ENCODE results near the gene EPHB2. TPM values are rescaled to one million over a fixed set of nuclear protein-coding genes. Genes with fewer than 3 reads are reported as not detected.

EPHB2 gene
- total and polyA plus RNA-seq, 3 donors from 2014 or later, result 7.7 to 9.4 (median 8.2) TPM

DNA sequence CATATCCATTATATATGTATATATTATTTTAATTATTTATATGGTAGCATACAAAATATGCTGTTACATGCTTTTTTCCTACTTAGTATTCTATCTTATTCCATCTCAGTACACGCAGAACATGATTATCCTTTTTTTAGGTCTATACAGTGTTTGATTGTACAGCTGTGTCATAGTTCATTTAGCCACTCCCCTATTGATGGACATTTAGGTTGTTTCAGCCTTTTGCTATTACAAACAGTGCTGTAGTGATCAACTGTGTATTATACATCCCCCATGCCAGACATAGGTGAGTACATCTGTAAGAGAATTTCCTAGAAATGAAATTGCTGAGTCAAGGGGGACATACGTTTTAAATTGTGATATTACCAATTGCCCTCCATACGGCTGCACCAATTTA is 246.4 kb downstream of the EPHB2 start:
- DNase-seq, result no peak
- Histone ChIP-seq H3K9me3 (no peaks in the 10 kb centered on the region), H3K27me3 (no peaks in the 10 kb centered on the region), H3K27ac (no peak overlapping the region), H3K4me1 (no peaks in the 10 kb centered on the region), H3K4me3 (no peak overlapping the region), H3K36me3 (ENCODE audit: low read depth, missing control alignments) (no peaks in the 10 kb centered on the region)
- intact Hi-C loops (cut with DNase I; ENCODE audit: low total_unique reads), result no loop called here
- TF ChIP-seq, protein P1, sequence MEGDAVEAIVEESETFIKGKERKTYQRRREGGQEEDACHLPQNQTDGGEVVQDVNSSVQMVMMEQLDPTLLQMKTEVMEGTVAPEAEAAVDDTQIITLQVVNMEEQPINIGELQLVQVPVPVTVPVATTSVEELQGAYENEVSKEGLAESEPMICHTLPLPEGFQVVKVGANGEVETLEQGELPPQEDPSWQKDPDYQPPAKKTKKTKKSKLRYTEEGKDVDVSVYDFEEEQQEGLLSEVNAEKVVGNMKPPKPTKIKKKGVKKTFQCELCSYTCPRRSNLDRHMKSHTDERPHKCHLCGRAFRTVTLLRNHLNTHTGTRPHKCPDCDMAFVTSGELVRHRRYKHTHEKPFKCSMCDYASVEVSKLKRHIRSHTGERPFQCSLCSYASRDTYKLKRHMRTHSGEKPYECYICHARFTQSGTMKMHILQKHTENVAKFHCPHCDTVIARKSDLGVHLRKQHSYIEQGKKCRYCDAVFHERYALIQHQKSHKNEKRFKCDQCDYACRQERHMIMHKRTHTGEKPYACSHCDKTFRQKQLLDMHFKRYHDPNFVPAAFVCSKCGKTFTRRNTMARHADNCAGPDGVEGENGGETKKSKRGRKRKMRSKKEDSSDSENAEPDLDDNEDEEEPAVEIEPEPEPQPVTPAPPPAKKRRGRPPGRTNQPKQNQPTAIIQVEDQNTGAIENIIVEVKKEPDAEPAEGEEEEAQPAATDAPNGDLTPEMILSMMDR (IDR thresholded peaks at IDR 0.05), result no peak
- TF ChIP-seq POLR2A (IDR thresholded peaks at IDR 0.05), result no peak
- WGBS, 2 donors, result 75 to 79% methylated on average over 3 of the region's 3 CpGs

DNA sequence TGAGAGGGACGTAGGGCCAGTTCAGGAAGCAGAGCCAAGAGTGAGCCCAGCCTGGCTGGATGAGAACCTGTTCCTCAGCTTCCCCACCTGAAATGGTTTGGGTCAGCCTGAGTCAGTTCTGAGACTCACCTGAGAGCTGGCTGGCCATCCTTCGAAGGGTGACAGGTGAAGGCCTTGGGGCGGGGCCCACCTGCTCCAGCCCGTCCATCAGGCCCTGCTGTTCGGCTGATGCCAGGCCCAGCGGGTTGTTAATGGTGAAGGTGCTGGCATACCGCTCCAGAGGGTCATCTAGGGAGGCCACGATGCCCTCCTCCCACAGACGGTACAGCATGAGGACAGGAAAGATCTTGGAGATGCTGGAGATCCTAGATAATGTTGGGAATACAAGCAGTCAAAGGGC is 247.9 kb downstream of the EPHB2 start:
- TF ChIP-seq, protein P1 (IDR thresholded peaks at IDR 0.05), result no peak
- no peak overlapping the region for H3K4me3 ChIP-seq
- H3K9me3 ChIP-seq, result no peaks in the 10 kb centered on the region
- 94 to 100% methylated on average over 1 to 9 of the region's 9 CpGs for WGBS, 2 donors
- DNase-seq, result no peak
- no peaks in the 10 kb centered on the region for H3K36me3 ChIP-seq (ENCODE audit: low read depth, missing control alignments)
- intact Hi-C loops (cut with DNase I; ENCODE audit: low total_unique reads), result no loop called here
- H3K4me1 ChIP-seq, result no peaks in the 10 kb centered on the region
- no peaks in the 10 kb centered on the region for H3K27me3 ChIP-seq
- no peak overlapping the region for H3K27ac ChIP-seq

DNA sequence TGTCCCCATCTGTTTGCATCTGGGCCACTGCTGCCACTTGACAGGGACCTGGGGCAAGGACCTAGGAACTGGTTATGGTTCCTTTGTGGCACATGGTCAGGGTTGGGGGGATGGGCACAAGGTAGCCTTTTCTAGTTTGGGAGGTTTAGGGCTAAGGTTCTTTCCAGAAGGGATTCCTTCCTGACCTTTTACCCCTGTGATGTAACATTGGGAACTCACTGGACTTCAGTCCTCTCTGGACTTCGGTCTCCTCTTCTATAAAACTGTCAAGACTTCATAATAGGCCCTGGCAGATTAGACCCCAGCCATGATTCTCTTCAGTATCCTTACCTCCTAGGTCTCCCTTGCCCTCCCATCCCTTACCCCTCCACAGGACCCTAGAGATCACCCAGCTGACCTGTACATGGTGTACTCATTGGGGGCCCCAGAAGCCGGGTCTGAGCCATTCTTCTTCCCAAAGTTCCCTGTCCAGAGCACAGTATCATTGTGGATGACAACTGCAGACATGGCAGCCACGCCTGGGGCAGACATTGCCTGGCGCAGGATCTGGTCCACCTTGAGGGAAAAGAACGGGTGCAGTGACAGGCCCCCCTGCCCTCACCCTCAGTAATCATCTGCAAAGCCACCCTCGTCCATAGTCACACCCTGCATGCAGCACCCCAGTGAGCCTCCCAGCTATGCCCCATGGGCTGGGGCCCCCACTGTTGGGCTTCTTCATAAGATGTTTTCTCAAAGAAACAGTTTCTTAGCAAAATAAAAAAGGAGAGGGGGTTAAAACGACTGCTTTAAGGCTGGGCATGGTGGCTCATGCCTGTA is 249.1 kb downstream of the EPHB2 start:
- TF ChIP-seq, protein P1 (IDR thresholded peaks at IDR 0.05), result no peak
- no peak for TF ChIP-seq POLR2A (IDR thresholded peaks at IDR 0.05)
- H3K27ac ChIP-seq, result no peak overlapping the region
- no peaks in the 10 kb centered on the region for H3K27me3 ChIP-seq
- H3K9me3 ChIP-seq, result no peaks in the 10 kb centered on the region
- no peak overlapping the region for H3K4me3 ChIP-seq
- H3K4me1 ChIP-seq, result no peaks in the 10 kb centered on the region
- WGBS, 2 donors, result 51 to 88% methylated on average over 4 to 7 of the region's 7 CpGs
- intact Hi-C loops (cut with DNase I; ENCODE audit: low total_unique reads), result no loop called here
- no peaks in the 10 kb centered on the region for H3K36me3 ChIP-seq (ENCODE audit: low read depth, missing control alignments)
- no peak for DNase-seq

DNA sequence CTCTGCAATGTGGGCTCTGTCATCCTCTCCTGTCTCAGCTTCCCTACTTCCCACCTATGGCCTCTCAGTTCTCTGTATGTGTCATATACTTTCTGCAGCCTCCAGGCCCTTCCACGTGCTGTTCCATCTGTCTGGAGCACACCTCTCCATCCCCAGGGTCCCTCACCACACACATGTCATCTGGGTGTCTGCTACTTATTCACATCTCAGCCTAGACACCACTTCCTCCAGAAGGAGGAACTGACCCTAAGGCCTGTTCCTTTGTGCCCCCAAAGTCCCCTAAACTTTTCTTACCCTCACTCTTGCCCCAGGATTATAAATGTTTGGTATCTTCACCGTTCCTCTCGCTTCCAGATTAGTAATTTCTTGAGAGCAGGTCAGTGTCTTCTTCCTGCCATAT is 251.9 kb downstream of the EPHB2 start:
- TF ChIP-seq POLR2A (IDR thresholded peaks at IDR 0.05), result no peak
- TF ChIP-seq, protein P1 (IDR thresholded peaks at IDR 0.05), result no peak
- 56 to 76% methylated on average over 3 of the region's 3 CpGs for WGBS, 2 donors
- no peak for DNase-seq
- H3K27me3 ChIP-seq, result no peaks in the 10 kb centered on the region
- H3K4me1 ChIP-seq, result no peaks in the 10 kb centered on the region
- H3K36me3 ChIP-seq (ENCODE audit: low read depth, missing control alignments), result no peaks in the 10 kb centered on the region
- no peaks in the 10 kb centered on the region for H3K9me3 ChIP-seq
- no peak overlapping the region for H3K27ac ChIP-seq
- H3K4me3 ChIP-seq, result no peak overlapping the region
- intact Hi-C loops (cut with DNase I; ENCODE audit: low total_unique reads), result no loop called here

Measured in testis (tissue), 3 donors.